GM21825 (cell line): Measurements from ENCODE around the gene OVCA2.

Experiments used
- ATAC-seq: cut with Tn5 transposase; IDR thresholded peaks from one replicate; pipeline ENCODE4 v1.9.1; 2021; ENCODE audit warnings: mild to moderate bottlenecking, moderate library complexity; ENCODE audit not compliant: unreplicated experiment

The OVCA2 gene

DNA sequence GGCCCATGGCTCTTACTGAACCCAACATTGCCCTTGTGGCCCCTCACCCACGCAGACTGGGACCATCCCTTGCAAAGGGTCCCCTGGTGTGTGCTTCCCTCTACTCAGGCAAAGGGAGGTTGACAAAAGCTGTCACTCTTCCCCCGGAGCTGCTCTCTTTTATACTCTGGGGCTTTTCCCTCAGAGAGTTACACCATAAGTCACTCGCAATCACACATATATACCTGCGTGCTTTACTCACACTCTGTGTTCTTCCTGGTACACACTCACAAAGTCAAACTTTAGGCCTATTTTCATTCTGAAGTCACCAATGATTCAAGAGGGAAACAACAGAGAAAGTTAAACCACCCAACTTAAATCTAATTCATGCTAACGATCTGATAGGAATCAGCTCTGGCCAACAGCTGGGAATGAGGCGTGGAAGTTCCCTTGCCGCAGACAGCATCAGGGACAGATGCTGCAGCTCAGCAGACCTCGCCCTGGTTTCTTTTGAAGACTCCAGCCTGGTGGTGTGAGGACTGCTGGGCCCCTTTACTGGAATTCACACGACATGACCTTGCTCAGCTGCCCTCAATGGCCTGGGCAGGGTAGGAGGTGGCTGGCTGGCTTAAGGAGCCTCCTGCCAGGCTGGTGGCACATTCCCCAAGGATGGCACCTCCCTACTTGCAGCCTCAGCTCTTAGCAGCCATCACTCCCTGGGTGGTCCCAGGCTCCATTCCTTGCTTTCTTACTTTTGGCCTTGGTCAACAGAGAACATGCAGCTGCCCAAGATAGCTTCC lies 40.4 kb downstream of the OVCA2 start:
- no peak for ATAC-seq

DNA sequence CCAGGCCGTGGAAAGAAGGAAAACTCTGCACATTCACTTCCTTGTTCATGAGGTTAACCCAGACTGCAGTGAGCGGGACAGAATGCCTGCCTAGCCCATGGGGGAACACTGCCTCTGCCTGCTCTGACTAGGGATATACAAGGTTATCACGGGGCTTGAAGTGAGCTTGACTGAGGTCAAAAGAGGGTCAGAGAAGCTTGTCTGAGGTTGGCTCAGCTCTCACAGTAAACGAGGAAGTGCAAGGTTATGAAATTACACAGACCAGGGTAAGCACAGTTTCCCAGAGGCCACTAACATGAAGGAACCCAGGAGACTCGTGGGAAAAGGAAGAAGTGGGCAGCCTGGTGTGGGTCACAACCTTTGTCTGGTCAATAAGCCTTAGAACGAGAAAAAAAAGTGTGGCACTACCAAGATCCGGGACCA lies 41.8 kb downstream of the OVCA2 start:
- no peak for ATAC-seq

DNA sequence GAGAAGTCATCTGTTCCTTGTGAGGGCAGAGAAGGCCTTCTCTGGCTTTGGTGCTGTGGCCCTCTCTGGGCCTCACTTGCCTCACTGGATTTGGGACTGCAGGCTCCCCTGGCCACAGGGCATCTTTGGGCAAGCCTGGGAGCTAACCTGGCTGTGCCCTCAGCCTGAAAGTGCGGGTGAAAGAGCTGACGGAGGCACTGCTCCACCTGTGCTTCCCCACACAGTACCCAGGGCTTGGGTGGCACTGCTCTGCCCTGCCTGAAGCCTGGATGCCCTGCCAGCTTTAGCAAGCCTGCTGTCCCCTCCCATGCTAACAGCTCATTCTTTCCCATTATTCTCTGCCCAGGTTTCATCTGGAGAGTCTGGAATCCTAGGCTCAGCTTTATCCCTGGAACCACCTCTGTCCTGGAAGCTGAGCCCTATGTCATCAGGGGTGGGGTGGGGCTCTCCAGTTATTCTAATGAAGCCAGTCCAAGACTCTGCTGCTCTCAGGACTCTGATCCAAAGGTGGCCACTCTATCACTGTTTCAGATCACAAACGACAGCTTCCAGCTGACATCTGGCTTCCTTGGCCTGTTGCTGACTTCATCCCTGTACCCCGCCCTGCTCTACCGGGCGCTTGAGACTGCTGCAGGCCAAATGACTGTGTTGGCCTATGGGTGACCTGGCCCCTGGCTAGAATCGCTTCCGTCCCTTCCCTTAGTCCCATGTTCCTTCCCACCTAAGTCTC lies 42.4 kb downstream of the OVCA2 start:
- no peak for ATAC-seq

DNA sequence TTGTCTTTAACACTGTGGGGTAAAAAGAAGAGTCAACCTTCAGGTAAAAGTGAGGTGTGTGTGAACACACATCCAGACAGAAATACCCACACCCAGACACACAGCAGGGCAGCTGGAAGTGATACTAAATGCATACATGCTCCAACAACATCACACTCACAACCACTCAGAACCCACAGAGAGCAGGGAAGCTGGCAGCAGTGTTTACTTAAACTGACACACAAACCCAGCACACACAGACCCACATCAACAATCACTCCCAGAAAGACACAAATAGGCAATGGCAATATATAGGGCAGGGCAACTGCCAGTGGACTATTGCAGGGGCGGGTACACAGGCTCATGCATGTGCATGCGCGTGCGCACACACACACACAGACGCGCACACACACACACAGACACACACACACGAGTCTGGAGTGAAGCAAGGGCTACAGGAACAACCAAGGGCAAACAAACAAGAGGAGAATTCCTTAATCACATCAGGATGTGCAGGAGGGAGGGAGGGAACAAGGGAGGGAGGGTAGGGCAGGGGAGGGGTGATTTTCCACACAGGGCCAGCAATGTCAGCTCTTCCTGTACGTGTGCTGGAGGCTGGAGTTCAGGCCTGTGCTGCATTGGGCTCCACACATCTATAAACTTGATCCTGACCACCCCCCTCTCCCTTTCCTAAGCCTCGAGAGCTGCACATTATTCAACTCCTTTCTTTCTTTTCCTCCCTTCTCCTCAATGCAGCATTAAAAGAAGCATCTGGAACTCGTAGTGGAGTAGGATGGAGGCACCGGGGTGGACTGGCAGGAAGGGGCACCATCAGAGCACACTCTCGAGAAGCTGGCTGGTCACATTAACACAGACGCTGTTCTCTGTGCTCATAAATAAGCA lies 43.2 kb downstream of the OVCA2 start:
- ATAC-seq = no peak

DNA sequence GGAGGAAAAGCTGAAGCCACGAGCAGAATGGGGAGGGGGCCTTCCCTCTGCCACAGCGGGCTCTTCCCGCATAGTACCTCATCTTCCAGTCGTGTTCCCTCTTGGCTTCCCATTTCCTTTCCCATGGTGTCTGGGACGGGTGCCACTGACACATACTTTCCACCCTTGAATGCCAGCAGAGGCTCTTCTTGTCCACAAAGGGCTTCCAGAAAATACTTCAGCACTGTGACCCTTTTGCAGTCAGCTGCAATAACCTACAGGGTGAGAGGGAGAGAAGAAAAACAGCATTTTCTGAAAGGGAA lies 43.8 kb downstream of the OVCA2 start:
- no peak for ATAC-seq

DNA sequence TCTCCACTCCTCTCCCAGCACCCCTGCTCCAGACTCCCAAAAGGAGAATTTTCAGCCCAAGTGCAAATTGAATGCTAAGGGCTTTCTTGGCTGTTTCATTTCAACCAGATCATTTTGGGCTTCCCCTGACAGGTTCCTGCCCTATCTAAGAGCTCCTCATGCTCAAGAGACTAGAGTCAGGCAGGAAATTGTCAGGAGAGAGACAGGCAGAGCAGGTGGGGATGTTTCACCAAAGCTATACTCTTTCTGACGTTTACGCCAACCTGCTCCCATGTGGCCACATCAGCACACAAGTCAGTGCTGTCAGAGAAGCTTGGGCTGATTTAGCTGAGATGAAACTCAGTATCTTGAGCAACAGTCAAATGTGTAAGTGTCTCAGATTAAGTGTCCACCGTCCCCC lies 44.5 kb downstream of the OVCA2 start:
- no peak for ATAC-seq

DNA sequence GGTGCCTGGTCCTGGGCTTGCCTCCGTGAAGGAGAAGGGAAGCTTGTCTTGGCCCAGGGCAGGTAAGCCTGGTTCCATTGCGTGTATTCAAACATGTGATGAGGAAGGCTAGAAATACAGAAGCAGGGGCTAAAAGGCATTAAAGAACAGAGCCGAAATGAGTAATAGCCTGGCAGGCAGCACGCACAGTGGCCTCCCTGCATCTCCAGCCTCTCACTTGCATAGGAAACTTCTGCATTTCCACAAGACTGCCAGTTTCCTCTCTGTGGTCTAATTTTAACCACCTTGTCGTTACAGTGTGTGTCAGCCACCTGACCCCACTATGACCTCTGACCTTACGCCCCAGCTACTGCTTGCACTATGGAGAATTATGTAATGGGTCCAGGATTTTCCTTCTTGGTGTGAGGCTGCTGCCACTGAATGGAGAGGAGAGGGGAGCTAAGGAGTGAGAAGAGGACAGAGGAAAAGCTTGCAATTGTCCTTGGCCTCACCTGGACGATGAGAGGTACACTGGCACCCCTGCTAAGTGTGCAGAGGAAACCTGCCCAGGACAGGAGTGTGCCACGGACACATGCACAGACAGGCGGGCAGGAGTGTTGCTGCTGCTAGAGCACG lies 45.9 kb downstream of the OVCA2 start:
- ATAC-seq = peak; percentile 40

DNA sequence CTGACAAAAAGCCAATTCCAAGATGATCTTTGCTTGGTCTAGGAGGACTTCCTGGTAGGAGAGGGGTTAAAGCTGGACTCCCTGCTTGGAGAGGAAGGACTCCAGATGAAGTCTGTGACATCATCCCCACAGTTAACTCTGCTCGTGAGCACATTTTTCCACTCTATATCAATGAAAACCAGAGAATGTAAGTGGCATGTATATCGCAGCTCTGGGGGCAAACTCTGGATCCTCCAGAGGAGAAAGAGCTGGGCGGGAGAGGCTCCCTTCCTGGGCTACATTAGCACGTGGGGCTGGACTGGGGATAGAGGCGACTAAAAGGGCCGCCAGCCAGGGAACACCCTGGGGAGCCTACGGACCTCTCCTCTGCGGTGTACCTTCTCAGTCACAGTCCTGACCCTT lies 47.2 kb downstream of the OVCA2 start:
- peak; percentile 7 for ATAC-seq

DNA sequence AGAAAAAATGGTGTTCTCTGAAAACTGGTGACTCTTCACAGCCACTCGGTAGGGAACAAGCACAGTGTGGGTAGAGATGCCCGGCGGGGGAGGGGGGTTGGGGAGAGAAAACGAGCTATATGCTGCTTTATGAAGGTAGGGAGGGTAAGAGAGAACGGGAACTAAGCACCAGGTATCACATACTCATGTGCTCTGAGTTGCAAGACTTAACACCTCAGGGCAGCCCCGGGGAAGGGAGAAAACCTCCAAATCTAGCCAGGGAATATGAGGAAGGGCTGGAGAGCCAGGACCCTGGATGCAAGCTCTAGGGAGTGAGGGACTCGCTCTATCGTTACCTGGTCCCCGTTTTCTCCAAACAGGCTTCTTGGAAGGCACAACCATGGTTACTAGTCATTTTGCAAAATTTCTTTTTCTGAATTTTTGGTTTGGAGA lies 48.4 kb downstream of the OVCA2 start:
- ATAC-seq = no peak

DNA sequence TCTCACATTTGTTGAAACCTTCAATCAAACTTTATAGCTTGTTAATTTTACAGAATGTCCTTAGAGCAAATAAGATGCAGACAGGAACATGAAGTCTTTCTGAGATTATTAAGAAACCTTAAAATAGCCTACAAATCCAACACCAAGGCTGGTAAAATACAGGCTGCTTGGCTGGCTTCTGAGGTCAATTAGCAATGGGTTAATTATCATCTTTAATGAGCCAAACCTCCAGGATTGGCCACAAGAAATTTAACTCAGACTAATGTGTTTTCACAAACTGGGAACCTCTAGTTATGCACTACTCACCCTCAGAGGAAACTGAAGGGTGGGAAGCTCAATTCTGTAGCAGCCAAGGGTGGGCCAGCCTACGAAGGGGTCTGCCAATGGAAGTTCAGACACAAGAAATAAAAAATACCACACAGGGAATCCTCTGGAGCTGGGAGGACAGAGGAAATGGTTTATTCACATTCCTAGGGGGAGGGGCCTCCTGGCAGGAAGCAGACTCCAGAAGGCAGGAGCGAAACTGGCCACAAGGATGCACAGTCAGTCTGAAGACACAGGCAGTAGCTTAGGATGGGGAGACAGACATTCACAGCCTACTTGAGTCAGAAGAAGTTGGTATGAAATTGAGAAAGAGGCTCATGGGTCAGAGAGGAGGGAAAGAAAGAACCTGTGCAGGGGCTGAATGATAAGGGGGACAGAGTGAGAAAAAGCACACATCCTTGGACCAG lies 49.1 kb downstream of the OVCA2 start:
- no peak for ATAC-seq

DNA sequence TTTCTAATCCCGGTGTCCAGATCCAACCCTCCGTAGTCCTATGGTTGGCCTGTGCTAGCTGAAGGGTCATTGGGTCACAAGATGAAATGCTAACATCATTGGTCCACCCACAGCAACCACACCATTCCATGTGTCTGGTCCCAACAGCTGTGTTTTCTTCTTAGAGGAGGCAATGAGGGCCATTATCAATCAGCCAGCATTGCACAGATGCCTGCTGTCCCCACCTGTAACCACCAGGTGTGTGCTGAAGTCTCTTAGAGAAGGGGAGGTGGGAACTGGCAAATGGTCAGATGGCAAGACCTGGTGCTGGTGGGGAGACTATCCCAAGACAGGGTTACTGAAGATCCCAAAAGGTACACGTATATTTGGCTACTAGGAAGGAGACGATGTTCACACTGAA lies 50.4 kb downstream of the OVCA2 start:
- ATAC-seq = no peak
